Inflammatory macrophage treated with lipopolysaccharide for 1 hour (primary cell): ENCODE measurements around the gene TPRG1.
"Not testable (repeated sequence)": the region's sequence is repeated elsewhere in the genome, so short reads cannot be mapped to it uniquely, and the experiment has no call there.

Experiments used
- DNase-seq, 2 donors: peaks; one replicate each; pipeline ENCODE4 v3.0.0-alpha.2; 2020 to 2022

TPRG1 gene

DNA sequence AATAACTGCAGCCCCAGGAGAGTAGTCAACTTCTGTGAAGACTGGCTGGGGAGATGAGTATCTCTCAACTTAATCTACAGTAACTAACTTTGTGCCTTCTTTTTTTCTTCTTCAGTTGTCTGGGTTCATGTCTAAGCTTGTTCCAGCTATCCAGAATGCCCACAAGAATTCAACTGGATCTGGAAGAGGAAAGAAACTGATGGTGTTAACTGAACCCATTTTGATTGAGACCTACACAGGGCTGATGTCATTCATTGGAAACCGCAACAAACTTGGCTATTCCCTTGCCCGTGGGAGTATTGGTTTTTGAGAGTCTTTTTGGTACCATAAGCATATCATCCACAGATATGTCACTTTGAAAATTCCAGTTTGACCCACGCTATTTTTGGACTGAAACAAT, 148.7 kb downstream of the TPRG1 start:
- no peak for DNase-seq

DNA sequence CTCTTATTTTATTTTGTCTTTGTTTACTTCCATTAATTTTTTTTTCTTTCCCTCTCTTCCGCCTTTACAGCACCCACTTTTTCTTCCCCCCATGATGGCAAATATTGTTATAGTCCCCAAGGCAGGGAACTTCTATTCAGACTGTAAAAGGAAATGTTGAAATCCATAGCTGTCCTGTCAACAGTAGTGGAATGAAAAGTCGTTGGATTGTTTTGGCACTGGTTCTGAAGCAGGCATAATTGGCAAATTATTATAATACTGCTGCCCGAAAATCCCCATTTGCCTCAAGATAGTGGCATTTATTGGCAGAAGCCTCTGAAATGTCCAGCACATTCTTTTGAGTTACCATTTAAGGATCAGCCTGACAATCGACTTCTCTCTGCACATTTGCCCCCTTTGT, 150.6 kb downstream of the TPRG1 start:
- no peak for DNase-seq

DNA sequence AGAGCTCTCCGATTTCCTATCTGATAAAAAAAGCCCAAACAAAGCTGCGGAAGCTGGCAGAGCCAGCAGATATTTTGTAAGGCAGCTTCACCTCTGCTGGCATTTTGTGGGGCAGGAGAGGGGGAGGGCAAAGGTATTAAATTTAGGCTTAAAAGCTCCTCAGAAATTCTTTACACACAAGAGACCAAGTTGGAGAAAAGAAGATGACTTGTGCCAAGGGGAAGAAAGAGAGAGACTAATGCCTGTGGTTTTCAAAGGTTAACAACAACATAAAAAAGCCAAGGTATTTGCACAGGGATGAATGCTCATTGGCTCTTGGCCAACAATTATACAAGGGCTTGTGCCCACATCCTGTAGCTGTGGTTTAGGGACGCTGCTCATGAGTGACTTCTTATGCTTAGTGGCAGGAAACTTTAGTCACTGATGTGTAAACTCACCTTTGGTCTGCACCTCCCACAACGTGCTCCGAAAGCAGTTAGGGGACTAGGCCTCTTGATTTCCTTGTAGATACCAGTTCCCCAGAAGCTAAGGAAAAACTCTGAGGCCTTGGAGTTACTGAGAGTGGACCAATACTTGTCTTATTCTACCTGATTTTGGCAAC, 152.9 kb downstream of the TPRG1 start:
- no peak for DNase-seq

DNA sequence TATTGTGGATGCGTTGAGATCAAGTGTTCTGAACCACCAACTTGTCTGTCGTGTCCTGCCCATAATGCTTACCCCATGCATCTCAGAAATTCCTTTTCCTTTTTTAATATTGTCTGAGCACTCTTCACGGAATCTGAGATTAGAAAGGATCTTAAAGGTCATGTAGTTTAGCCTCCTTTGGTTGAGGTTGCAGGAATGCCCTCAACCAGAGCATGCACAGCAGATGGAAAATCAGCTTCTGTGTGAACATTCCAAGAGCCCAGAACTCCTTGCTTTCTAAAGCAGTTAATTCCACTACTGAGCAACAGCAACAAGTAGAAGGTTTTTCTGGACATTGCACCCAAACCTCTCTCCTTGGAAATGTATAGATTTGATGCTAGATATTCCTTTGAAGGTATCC, 153.7 kb downstream of the TPRG1 start:
- DNase-seq: no peak

DNA sequence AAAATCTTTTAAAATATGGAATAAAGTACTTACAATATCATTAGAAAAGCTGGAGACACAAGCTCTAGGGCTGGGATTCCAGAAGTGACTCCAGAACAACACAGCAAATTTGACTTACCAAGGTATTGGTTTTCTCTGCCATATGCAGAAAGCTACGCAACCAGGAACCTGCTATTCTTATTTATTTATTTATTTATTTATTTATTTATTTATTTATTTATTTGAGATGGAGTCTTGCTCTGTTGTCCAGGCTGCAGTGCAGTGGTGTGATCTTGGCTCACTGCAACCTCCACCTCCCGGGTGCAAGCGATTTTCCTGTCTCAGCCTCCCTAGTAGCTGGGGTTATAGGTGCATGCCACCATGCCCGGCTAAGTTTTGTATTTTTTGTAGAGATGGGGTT, 157.9 kb downstream of the TPRG1 start:
- DNase-seq: not testable (repeated sequence)

DNA sequence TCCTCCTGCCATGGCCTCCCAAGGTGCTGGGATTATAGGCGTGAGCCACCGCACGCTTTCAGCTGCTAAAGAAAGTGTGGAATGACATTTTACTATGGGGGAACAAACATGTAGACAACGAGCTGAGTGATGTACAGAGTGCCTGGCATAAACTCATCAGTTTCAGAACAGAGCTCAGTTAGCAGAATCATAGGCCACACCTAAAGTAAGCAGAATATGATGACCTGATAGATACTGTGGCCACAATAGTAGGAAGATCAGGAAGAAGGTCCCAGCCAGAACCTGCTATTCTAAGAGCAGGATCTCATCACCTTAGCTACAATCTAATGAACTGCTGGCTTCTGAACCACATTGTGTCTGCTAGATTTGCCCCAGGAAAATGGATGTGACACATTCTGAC, 158.3 kb downstream of the TPRG1 start:
- no peak for DNase-seq

DNA sequence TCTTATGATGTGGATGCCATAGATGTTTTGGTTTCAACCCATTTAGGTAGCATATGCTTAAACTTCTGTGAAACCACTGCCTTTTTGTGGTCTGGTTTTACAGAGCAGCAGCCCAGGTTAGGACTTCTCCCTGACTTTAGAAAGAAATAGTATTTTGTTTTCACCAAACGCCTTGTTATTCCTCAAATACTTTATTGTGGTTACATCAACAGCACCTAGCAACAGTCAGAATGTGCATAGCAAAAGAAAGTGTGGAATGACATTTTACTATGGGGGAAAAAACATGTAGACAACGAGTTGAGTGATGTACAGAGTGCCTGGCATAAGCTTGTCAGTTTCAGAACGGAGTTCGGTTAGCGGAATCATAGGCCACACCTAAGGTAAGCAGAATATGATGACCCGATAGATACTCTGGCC, 159.2 kb downstream of the TPRG1 start:
- DNase-seq: no peak

DNA sequence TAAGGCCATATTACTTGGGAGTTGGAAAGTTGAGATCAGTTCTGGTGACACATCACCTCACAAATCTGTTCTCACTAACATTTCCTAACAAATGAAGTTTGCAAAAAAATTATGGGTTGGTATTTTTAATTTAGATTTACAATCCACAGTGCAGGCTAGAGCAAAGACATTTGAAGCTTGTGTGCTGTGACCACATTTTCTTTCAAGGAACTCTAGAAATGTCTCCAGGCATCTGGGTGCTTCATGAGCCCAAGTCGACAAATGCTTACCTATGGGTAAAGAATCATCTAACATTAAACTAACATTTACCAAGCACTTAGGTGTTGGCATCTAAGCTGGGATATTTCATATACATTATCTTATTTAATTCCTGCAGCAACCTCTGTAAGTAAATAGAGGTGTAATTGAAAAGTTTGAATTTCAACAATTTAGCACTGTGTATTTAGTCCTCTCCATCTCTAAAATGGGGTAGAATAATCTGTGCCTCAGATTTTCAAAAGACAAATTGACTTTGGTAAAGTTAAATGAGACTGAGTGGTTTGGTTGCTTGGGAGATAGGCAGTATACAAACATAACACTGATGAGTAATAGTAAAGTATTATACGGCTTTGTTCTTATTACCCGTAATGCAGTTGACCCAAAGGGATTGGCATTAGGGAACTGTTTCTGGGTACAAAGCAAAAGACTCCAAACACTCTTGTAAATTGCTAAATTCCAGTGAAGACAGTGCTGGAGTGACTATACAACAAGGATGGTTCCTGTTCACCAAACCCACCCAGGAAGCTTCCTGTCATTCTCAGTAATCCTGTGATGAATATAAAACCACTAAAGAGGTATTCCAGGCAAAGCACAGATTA, 162.5 kb downstream of the TPRG1 start:
- DNase-seq: no peak

DNA sequence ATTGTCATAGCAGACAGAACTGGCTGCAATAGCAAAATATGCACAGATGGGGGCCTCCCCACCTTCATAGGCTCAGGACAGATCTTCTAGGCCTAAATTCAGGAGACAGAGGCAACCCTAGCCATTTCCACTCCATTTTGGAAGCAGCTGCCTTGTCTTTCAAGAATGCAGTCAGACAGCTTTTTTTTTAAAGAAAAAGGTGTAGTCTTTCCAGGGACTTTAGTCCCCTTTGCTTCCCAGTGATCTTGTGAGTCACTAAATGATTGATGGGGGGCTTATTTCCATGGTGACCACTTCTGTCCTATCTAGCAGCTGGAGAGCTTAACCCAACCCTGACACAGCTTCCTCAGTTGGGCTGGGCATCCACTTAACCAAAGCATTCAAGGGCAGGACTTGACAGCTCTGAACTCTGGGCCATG, 165.9 kb downstream of the TPRG1 start:
- DNase-seq: no peak

DNA sequence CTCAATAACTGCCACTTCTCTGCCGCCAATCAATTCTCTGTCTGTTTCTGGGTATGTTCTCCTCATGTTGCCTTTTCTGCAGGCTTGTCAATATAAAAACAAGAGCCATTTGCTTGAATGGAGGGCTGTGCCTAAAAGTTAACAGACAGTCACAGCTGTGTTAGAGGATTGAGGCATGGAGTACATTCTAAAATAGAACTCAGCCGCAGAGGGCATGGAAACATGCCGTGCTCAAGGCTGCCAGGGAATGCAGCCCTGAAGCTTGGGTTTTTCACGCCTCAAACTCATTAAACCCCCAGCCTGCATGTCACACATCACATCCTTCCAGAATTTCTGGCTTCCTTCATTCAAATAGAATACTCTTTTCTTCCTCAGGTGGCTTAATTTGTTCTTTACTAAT, 166.6 kb downstream of the TPRG1 start:
- DNase-seq: no peak

DNA sequence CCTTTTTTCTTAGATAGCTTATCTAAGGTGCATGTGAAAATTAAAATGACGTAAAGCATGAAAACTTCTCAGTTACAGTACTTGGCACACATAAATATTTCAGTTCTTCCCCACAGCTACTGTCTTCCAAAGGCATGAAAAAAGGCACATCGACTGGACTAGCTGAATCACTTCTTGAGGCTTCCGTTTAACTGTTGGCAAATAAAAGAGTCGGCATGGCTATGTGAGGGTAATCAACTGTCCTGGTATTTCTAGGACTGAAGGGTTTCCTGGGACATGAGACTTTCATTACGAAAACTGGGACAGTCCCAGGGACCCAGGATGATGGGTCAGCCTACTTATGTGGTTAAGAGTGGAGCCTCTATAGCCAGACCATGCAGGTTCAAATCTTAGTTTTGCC, 168.2 kb downstream of the TPRG1 start:
- peak in 1 of 2 donors; percentile 4 for DNase-seq

DNA sequence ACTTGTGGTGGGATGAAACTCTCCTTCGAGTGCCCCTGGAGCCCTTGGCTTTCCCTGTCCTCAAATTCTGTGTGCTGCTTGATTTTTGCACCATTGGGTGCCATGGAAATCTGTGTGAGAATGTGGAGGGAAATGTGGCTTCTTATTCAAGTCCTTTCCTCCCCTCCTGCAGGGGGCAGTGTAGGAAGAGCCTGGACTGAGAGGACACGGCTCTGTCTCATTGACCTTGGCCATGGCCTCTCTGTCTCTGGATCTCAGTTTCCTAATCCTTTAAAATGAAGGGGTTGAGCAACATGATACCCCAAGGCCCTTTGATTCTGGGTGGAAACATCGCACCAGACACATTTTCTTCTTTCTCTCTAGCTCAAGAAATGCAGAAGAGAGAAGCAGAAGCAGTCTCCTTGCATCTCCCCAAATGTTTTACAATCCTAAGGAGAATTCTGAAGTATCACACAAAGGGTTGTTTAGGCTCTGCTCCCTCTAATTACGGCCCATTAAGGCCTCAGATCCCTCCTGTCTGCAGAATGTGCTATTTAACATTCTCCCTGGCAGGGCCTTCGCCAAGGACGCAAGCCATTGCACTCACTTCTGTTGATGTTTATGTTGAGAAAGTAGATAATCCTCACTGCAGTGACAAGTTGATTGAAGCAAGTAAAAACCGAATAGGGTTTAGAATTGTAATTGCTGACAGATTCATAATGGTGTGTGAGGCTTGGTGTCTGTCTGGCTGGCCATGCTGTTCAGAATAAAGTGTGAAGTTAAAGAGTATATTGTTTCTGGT, 169.1 kb downstream of the TPRG1 start:
- peak in 1 of 2 donors; percentile 3 for DNase-seq

DNA sequence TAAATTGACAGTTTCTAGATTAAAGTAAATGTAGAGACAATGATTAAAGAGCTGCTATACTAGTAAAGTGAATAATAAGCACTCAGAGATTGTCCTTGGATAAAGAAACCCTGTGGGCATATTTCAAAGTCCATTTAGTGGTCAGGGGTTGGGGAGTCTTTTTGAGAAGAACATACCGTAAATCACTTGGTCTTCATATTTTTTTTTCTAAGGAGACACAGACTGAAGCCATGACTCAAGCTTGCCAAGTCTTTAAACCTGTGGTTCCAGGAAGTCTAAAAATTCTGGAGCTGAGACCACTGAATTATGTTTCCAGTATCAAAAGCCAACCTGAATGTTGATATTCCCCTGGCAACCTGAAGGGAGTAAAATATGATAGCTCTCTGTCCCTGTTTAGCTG, 171.0 kb downstream of the TPRG1 start:
- no peak for DNase-seq

DNA sequence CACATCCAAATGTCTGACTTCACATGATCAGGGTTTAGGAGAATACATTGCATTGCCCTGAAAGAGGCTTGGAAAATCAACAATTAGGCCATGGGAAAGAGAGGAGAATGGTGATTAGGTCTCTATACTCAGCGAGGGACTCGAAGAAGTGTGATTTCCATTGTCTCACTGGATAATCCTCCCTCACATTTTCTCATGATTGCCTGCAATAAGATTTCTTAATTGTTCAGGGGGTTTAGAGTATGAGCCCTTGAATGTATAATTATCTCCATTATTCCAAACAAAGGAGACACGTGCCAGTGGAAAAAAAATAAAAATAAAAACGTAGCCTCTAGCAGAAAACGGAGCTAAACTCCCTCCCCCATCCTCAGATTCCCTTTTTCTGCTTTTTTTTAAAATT, 173.2 kb downstream of the TPRG1 start:
- DNase-seq: no peak

DNA sequence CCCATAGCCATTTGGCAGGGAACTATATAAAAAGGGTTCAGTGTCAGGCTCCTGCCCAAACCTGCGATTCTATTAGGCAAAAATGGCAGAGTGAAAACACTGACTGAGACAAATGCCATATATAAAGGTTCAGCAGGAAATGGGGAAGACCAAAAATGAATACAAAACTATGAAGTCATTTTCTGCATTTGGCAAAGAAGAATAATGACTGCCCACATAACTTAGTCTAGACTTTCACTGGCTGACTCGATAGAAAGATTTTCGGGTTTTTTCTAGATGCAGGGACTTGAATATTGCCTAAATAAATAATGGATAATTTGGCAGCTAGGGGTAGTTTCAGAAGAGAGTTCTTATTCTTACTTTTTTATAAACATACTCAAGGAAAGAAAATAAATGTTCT, 178.0 kb downstream of the TPRG1 start:
- DNase-seq: no peak

DNA sequence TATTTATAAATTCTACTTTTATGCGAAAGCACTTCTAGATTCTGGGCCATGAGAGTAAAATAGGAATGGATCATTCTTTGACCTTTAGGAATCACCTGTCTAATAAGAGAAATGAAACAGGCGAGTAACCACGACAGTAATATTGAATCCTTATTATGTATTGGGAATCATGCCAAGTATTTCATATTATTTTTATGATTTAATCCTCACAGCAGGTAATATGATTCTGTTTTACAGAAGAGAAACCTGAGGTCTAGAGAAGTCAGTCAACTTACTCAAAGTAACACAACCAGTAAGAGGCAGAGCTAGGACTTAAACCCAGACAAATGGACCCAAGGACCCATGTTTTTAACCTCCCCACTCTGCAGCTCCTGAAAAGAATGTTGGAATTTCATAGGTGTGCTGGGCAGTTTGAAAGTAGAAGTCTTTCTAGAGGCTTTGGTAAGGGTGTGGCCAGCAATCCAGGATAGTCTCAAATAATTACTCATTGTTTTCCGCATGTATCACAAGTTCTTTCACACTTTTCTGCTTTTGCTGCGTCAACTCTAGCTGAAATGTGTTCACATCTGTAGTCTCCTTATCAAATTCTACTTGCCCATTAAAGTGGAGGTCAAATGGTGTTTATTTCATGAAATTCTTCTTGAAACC, 181.7 kb downstream of the TPRG1 start:
- DNase-seq: no peak

DNA sequence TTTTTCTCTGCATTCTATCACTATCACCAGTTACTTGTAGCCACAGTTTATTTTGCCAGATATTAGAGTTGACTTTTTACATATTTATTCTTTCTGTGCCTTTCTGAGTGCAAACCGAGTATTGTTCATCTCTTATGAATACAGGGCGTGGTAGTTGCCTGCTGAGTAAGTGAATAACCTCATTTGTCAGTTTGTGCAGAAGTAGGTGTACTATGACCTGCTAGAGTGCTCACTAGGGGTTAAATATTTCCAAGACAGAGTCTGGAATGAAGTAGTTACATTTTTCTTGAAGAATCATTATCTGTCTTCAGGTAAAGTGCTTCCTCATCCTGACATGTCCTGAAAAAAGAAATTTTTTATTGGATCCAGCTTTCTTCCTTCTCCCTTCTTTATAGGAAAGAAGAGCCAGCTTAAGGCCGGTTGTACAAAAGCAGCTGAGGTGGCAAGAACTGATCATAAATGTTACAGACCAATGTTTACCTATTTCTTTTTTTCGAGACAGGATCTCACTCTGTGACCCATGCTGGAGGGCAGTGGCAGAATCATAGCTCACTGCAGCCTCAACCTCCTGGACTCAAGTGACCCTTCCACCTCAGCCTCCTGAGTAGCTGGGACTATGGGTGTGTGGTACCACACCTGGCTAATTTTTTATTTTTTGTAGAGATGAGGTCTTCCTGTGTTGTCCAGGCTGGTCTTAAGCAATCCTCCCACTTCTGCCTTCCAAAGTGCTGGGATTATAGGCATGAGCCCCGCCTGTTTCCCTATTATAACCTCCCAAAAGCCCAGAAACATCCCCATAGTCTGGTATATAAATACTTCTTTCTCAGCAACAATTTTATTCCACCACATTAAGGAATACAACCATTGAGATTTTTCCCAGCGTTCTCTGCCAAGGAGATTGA, 182.5 kb downstream of the TPRG1 start:
- DNase-seq: no peak

DNA sequence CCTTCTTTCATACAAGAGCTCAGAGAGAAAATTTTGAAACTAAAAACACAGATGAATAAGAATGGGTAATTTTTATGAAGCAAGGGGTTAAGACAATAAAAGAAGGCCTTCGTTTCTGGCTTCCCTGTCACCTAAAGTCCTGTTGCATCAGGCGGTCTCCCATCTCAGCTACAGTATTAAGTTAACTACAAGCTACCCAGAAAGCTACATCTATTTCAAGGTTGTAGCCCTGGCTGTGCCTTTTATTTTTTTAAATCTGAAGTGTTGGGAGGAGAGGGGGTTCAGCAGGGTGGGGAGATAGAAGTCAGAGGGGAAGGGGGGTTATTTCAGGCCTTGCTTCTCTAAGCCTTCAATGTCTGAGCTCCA, 183.3 kb downstream of the TPRG1 start:
- no peak for DNase-seq

DNA sequence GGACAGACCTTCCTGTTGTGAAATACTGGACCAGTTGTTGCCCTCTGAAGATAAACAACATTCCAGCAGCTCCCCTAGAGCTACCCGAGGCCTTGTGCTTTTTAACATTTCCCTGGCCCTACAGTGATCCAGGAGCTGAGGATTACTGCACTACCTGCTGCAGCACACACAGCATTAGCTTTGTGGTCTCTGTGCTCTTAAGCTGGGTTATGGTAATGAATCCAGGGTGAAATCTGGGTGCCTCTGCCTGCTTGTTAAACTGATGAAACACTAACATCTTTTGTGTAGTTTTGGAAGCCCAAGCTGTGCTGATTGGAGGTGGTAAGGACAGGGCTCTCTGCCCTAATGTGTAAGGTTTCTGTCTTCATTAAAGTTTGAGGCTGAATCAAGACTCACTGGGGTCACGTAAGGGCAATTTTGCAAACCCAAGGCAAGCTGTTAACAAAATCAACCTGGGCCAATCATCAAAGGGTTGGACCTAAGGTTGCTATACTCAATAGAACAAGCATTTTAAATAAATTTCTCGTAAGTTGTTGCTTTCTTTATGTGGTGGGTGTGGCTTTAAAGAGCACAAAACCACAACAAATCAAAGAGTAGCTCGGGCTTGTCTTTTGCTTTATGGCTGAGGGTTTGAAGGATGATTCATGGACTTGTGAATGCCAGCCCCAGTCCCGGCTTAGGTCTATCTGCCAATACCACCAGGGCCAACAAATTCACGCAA, 183.9 kb downstream of the TPRG1 start:
- DNase-seq: no peak

DNA sequence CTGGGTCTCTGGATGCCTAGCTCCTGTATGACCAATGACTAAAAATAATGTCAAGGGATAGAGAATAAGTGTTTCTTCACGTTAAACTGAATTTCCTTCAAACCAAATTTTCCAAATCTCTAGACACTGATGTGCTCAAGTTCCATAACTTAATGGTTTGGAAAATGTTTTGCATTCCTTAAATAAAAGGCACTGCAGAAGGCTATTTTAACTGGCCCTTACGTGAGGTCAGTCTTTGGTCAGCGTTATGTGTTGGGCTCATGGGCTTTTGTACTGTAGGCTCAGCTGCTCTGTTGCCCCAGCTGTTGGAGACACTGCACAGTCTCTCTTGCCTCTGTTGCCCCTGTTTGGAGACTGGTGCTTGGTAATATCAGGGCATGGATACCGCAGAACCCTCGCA, 188.5 kb downstream of the TPRG1 start:
- no peak for DNase-seq

DNA sequence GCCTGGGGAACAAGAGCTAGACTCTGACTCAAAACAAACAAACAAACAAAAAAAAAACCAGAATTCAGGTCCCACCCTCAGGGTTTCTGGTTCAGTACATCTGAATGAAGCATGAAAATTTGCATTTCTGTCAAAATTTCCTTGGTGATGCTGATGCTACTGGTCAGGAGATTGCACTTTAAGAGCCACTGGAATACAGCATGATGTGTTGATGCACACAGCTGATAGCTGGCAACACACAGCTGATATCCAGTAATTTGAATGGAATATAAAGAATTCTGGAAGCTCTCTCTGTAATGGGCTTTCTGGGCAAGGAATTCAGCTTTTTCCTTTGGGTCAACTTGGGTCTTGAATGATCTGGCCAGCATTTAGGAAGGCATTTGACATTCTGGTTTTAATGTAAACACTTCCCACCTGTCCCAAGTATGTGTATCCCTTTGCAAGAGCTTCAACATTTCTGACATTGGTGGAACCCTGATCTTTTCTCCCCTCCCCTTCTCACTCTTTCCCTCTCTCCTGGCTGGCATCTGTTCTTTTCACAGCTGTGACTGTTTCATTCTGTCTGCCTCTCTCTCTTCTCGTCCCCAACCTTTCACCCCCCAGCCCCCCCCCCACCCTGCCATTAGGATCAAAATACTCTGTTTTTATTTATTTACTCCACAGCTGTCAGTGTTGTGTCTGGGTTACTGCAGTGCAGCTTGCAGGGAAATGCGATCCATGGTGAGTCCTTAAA, 189.5 kb downstream of the TPRG1 start:
- no peak for DNase-seq
